DOHH2 (cell line): ENCODE results near the gene CD8B.

ENCODE experiments used
- CTCF ChIP-seq: fragments of 200-600 bp; sonication (generic); IDR thresholded peaks from one replicate; pipeline ENCODE4 v1.5.1; 2014; ENCODE audit warnings: antibody characterized with exemption, mild to moderate bottlenecking, low read depth, low read length; ENCODE audit not compliant: poor library complexity, severe bottlenecking
- EZH2phosphoT487 ChIP-seq: fragments of 200-600 bp; sonication (generic); IDR thresholded peaks from 2 replicates; pipeline ENCODE4 v1.6.1; 2017; ENCODE audit warnings: borderline replicate concordance, mild to moderate bottlenecking, antibody characterized with exemption, low read length, moderate library complexity, mixed read lengths

- no peak for TF ChIP-seq CTCF
- no peak for TF ChIP-seq EZH2phosphoT487
Observed at GRCh38 chr2:86776532-86776931, 85.2 kb downstream of the CD8B start.
